ENCODE measurements around the gene FGF8.

Gene FGF8

GRCh38 chr10:101720606-101721230 is 55.2 kb downstream of the FGF8 start:
- Mint-ChIP-seq H3K9me3 (no peaks in the 10 kb centered on the region), H3K36me3 (no peaks in the 10 kb centered on the region), H3K4me3 (no peak overlapping the region), H3K4me1 (no peaks in the 10 kb centered on the region), H3K27ac (no peak overlapping the region), H3K27me3 (peaks cover 37% of the 10 kb centered on the region)
- CTCF ChIA-PET = no interaction called here
- DNase-seq = no peak

Data from activated naive CD4-positive, alpha-beta T cell treated with anti-CD3 and anti-CD28 coated beads, Interleukin-2, amount 10 ng/mL, durations not matched to agents 7 days and 5 days (primary cell).